Fibroblast of lung (primary cell): Measurements from ENCODE around the gene APBB2. TPM values are rescaled to one million over a fixed set of nuclear protein-coding genes. Genes with fewer than 3 reads are reported as not detected.

Experiments used
- DNase-seq, 2 donors: peaks; one replicate each; pipeline versions ENCODE4 v3.0.0 to v3.0.0-alpha.2; 2010; ENCODE audit warnings: low read depth in 2 of 2
- H2AFZ ChIP-seq: 2 replicates; pipeline ENCODE4 v1.5.1; 2012; ENCODE audit warnings: low read length, control low read depth, inconsistent platforms
- H3K27ac ChIP-seq: 2 replicates; pipeline ENCODE4 v1.5.1; 2011; ENCODE audit warnings: low read length, control low read depth; ENCODE audit not compliant: insufficient read depth
- H3K27me3 ChIP-seq: 2 replicates; pipeline ENCODE4 v1.5.1; 2011; ENCODE audit warnings: mild to moderate bottlenecking, low read length; ENCODE audit not compliant: control insufficient read depth, insufficient read depth
- H3K36me3 ChIP-seq: 2 replicates; pipeline ENCODE4 v1.5.1; 2011; ENCODE audit warnings: low read length; ENCODE audit not compliant: control insufficient read depth, insufficient read depth
- H3K4me1 ChIP-seq: 2 replicates; pipeline ENCODE4 v1.5.1; 2011; ENCODE audit warnings: low read length; ENCODE audit not compliant: control insufficient read depth, insufficient read depth; ENCODE audit errors: extremely low read depth
- H3K4me2 ChIP-seq: 2 replicates; pipeline ENCODE4 v1.5.1; 2011; ENCODE audit warnings: low read length, control low read depth; ENCODE audit not compliant: insufficient read depth; ENCODE audit errors: extremely low read depth
- H3K4me3 ChIP-seq, 4 experiments: fragments of 200-600 bp in 1 of 4; sonication (generic) in 1 of 4; replicated peaks in 1 of 4; 2 replicates each; pipeline ENCODE4 v1.5.1; 2011 to 2016; ENCODE audit warnings: low read length in 4 of 4, low read depth in 3 of 4, mild to moderate bottlenecking in 3 of 4, control low read depth in 2 of 4, inconsistent platforms in 1 of 4, mixed read lengths in 1 of 4; ENCODE audit not compliant: insufficient read depth in 1 of 4; ENCODE audit errors: control extremely low read depth in 1 of 4
- H3K79me2 ChIP-seq: 2 replicates; pipeline ENCODE4 v1.5.1; 2012; ENCODE audit warnings: mild to moderate bottlenecking, low read length, inconsistent platforms; ENCODE audit not compliant: control insufficient read depth, insufficient read depth
- H3K9ac ChIP-seq: 2 replicates; pipeline ENCODE4 v1.5.1; 2011; ENCODE audit warnings: mild to moderate bottlenecking, low read length, control low read depth; ENCODE audit not compliant: insufficient read depth
- H3K9me3 ChIP-seq: 2 replicates; pipeline ENCODE4 v1.5.1; 2012; ENCODE audit warnings: low read depth, low read length; ENCODE audit not compliant: control insufficient read depth, insufficient read depth
- H4K20me1 ChIP-seq: 2 replicates; pipeline ENCODE4 v1.5.1; 2011; ENCODE audit warnings: low read length; ENCODE audit not compliant: control insufficient read depth, insufficient read depth; ENCODE audit errors: extremely low read depth
- EZH2 ChIP-seq: IDR thresholded peaks from 2 replicates; pipeline ENCODE4 v1.5.1; 2012; ENCODE audit warnings: low read length, control low read depth, mild to moderate bottlenecking; ENCODE audit errors: missing control alignments
- polyA plus RNA-seq, 2 donors: library from polyadenylated mRNA; depleted of rRNA in 1 of 2; stranded (reverse) in 1 of 2; unstranded in 1 of 2; fragments of >200 nt; gene quantifications; 2 replicates each; pipeline ENCODE4 v1.2.1, GENCODE V29; 2011 to 2012; ENCODE audit warnings: missing spikeins in 1 of 2
- total RNA-seq: library from RNA; depleted of rRNA; stranded (reverse); fragments of >200 nt; gene quantifications from 2 replicates; pipeline ENCODE4 v1.2.1, GENCODE V29; 2014
- TF ChIP-seq, protein P1 (sequence below), 2 donors: IDR thresholded peaks in 1 of 2; conservative IDR thresholded peaks in 1 of 2; 1 replicate in 1 of 2; 2 replicates in 1 of 2; pipeline ENCODE4 v1.5.1; 2011 to 2012; ENCODE audit warnings: low read length in 2 of 2, control low read depth in 1 of 2, inconsistent platforms in 1 of 2, low read depth in 1 of 2, mild to moderate bottlenecking in 1 of 2

The APBB2 gene
- total and polyA plus RNA-seq, 2 donors (not counting 1 experiment from before 2014, with no cell fraction given) = 25.1 to 29.8 TPM

DNA sequence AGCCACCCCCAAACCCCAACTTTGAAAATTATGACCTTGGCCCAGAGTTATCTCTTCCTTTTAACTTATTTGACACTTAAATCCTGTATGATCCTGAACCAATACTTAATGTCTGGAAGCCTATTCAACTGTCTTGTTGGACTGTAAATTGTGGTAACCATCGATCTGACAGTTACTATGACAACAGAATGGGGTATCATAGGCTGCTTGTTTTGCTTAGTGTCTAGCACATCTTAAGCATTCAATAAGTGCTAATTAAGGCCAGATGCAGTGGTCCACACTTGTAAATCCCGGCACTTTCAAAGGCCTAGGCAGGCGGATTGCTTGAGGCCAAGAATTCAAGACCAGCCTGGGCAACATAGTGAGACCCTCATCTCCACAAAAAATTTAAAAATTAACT lies 175.0 kb downstream of the APBB2 start:
- no peaks in the 10 kb centered on the region for H3K36me3 ChIP-seq
- no peak overlapping the region for H3K4me3 ChIP-seq
- no peaks in the 10 kb centered on the region for H3K27me3 ChIP-seq
- no peaks in the 10 kb centered on the region for H3K4me1 ChIP-seq
- no peak overlapping the region for H3K9ac ChIP-seq
- no peak overlapping the region for H3K4me2 ChIP-seq
- no peaks in the 10 kb centered on the region for H3K79me2 ChIP-seq
- no peak for DNase-seq
- no peak overlapping the region for H2AFZ ChIP-seq
- no peaks in the 10 kb centered on the region for H4K20me1 ChIP-seq
- TF ChIP-seq, protein P1, sequence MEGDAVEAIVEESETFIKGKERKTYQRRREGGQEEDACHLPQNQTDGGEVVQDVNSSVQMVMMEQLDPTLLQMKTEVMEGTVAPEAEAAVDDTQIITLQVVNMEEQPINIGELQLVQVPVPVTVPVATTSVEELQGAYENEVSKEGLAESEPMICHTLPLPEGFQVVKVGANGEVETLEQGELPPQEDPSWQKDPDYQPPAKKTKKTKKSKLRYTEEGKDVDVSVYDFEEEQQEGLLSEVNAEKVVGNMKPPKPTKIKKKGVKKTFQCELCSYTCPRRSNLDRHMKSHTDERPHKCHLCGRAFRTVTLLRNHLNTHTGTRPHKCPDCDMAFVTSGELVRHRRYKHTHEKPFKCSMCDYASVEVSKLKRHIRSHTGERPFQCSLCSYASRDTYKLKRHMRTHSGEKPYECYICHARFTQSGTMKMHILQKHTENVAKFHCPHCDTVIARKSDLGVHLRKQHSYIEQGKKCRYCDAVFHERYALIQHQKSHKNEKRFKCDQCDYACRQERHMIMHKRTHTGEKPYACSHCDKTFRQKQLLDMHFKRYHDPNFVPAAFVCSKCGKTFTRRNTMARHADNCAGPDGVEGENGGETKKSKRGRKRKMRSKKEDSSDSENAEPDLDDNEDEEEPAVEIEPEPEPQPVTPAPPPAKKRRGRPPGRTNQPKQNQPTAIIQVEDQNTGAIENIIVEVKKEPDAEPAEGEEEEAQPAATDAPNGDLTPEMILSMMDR (conservative IDR thresholded peaks at IDR 0.05 in 1 of 2, IDR thresholded peaks at IDR 0.05 in 1 of 2; ENCODE audit: low read depth in 1 of 2, low read length in 2 of 2) = no peak
- TF ChIP-seq EZH2 = no peak
- no peaks in the 10 kb centered on the region for H3K9me3 ChIP-seq
- no peak overlapping the region for H3K27ac ChIP-seq

DNA sequence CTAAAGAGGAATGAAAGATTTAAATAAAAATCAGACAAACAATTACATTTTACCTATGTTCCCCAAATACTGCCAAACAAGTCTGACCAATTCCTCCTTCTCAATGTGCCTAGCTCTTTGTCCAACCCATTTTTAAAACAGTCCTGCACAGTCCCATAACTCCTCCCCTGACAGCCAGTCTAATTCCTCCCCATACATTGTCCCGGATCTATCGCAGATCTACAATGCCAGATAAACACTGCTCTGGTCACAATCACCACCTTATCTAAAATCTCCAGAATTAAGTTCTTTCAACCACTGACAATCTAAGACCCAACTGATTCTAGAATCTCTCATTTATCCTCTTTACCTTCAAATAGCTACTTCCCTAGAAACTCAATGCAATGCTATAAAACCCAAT lies 176.0 kb downstream of the APBB2 start:
- no peaks in the 10 kb centered on the region for H3K27me3 ChIP-seq
- H3K9ac ChIP-seq = no peak overlapping the region
- no peaks in the 10 kb centered on the region for H3K9me3 ChIP-seq
- no peaks in the 10 kb centered on the region for H3K36me3 ChIP-seq
- DNase-seq = no peak
- H3K79me2 ChIP-seq = no peaks in the 10 kb centered on the region
- no peaks in the 10 kb centered on the region for H4K20me1 ChIP-seq
- H3K4me1 ChIP-seq = no peaks in the 10 kb centered on the region
- no peak overlapping the region for H3K4me2 ChIP-seq
- H3K27ac ChIP-seq = no peak overlapping the region
- TF ChIP-seq EZH2 = no peak
- TF ChIP-seq, protein P1 (conservative IDR thresholded peaks at IDR 0.05 in 1 of 2, IDR thresholded peaks at IDR 0.05 in 1 of 2; ENCODE audit: low read depth in 1 of 2, low read length in 2 of 2) = no peak
- H2AFZ ChIP-seq = no peak overlapping the region
- no peak overlapping the region for H3K4me3 ChIP-seq

DNA sequence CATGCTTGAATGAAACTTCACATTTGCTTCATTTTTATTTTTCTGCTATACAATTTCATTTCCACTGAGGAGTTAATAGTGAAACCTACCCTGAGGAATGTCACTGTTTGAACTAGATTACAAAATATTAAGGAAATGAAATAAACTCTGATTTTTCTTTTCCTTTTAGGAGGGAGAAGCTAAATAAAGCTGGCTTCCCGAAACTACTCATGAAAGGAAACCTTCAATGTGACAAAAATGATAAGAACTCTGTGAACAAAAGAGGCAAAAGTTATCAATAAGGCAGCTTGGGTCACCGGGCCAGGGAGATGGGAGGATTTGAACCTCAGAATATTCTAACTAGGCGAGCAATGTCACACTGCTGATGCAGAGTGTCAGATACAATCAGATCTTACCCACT lies 185.2 kb downstream of the APBB2 start:
- Histone ChIP-seq H3K4me1 (no peaks in the 10 kb centered on the region), H3K9ac (no peak overlapping the region), H4K20me1 (no peaks in the 10 kb centered on the region), H3K79me2 (no peaks in the 10 kb centered on the region), H3K36me3 (no peaks in the 10 kb centered on the region), H2AFZ (no peak overlapping the region), H3K27me3 (no peaks in the 10 kb centered on the region), H3K4me2 (no peak overlapping the region), H3K27ac (no peak overlapping the region), H3K4me3 (no peak overlapping the region), H3K9me3 (no peaks in the 10 kb centered on the region)
- DNase-seq = no peak
- no peak for TF ChIP-seq EZH2
- TF ChIP-seq, protein P1 (conservative IDR thresholded peaks at IDR 0.05 in 1 of 2, IDR thresholded peaks at IDR 0.05 in 1 of 2; ENCODE audit: low read depth in 1 of 2, low read length in 2 of 2) = no peak
